GM18502 (cell line): ENCODE data around the gene FIGN.

Experiments
- ATAC-seq: cut with Tn5 transposase; IDR thresholded peaks from one replicate; pipeline ENCODE4 v1.9.1; 2021; ENCODE audit warnings: mild to moderate bottlenecking; ENCODE audit not compliant: unreplicated experiment, poor library complexity

FIGN gene

DNA sequence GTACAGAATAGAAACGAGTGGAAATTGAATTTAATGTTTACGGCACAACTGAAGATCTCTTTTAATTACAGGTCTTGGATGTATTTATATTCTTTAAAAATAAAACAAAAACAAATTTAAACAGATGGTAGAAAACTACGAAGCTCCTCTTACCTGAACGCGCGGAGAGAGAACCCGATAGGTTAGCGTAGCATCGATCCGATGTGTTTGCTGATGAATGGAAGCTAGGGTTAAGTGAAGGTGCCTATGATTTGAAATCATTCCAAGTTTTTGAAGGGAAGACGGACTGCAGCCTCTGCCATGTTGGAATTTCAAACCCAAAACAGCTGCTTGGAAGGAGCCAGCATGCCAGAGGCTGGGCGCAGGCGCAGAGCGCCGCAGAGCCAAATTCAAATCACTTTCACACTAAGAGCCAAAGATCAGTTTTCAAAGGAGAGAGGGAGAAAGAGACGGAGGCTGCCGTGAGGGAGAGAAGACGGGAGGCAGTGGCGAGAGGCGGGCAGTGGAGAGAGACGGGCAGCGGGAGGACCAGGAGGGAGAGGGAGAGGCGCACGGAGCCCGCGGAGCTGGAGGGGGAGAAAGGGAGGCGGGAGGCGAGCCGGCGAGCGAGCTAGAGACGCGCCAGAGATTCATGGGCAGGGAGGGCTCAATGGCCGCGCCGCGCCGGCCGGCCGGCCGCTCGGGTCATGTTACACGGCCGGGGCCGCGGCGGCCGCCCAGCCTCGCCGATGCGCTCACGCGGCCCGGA lies at the start of gene FIGN:
TSS of gene FIGN (minus strand) at position 324 of the 748 bp plus-strand sequence. CDS start 1,081 bp downstream, outside the sequence.
- ATAC-seq, result no peak

DNA sequence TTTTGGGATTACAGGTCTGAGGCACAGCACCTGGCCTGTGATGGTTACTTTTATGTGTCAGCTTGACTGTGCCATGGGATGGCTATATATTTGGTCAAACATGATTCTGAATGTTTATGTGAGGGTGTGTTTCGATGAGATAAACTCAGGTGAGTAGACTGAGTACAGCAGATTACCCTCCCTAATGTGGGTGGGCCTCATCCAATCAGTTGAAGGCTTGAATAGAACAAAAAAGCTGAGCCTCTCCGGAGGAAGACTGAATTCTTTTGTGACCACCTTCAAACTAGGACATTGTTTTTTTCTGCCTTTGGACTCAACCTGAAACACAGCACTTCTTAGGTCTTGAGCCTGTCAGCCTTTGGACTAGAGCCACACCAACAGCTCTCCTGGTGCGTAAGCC lies 49.4 kb upstream of the FIGN start:
- ATAC-seq, result no peak

DNA sequence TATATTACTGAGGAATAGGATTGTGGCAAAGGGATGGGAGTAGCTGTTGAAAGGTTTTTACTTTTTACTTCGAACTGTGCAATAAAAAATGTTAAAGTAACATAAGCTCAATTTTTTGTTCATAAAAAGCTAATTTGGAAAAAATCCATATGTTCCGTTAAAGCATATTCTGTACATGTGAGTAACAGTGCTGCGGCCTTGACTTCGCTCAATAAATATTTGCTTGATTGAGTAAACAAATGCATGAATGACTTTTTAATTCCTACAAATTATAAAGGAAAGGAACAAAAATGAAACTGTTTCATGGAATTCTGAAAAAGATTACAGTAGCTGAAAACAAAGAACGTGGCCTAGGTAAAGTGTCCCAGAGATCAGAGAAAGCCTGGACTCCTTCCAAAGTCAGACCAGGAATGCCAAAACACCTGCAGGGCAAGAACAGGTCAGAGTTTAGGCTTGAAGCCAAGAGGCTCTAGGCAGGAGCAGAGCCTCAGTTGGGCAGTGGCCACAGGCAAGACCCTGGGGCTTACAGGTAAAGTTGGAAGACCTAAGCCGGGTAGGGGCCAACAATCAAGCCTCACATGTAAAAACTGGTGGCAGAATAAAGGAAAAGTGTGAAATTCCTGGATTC lies 44.3 kb upstream of the FIGN start:
- ATAC-seq, result no peak

GRCh38 chr2:163778045-163778781 lies 42.4 kb upstream of the FIGN start:
- no peak for ATAC-seq

DNA sequence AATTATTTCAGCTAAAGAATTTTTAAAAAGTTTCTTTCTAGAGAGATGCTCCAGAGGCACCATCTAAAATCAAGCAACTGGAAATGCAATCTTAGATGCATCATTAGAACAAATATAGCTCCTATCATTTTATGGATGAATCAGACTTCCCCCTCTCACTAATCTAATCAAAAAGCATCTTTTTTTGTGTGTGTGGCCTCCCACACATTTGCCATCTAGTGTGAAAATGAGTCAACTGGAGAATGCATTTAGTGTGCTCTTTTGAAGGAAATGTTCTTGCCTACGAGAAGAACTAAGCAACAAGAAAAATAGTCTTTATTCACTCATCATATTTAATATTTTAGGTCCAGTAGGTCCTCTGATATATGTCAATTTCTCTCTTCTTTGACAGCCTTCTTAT lies 39.5 kb upstream of the FIGN start:
- ATAC-seq, result no peak

DNA sequence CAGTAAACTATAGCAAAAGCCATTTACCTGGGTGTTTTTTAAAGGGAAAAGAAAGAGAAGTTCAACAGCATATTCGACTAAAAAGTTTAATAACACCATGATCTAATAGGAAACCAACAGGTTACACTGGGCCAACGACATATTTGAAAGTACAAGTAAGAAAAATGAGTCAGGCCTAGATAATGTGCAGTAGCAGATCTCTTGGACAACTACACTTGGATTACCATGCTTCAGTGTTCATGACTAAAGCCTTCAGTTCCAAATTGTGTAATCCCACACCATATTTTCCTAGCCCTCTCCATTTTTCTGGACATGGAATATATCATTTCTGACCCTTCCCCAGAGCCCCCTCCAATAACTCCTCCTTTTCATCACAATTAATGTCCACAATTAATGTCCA lies 39.1 kb upstream of the FIGN start:
- ATAC-seq, result no peak

DNA sequence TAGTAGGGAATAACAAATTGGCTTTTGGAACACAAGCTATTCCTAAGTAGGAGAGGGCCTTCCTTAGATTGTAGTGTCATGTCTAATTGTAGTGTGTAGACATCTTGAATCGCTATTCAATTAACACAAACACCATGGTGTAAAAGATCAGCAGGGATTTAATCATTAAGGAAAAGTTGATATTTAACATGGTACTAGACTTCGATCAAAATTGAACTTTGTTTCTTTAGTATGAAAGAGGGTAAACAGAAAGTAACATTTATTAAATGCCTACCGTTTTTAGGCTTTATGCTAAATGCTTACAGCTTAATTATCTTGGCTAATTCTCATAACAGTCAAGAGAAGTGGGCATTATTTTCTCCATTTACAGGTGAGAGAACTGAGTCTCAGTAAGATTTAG lies 37.5 kb upstream of the FIGN start:
- no peak for ATAC-seq

- ATAC-seq, result no peak
Measured at GRCh38 chr2:163771596-163771995, 35.8 kb upstream of the FIGN start.

- no peak for ATAC-seq
Measured at GRCh38 chr2:163768881-163769695, 33.3 kb upstream of the FIGN start.

- ATAC-seq, result no peak
Measured at GRCh38 chr2:163767097-163767496, 31.3 kb upstream of the FIGN start.

- ATAC-seq, result no peak
Measured at GRCh38 chr2:163764566-163764965, 28.8 kb upstream of the FIGN start.

GRCh38 chr2:163759013-163759412 lies 23.2 kb upstream of the FIGN start:
- no peak for ATAC-seq

- ATAC-seq, result no peak
Measured at GRCh38 chr2:163757814-163758213, 22.0 kb upstream of the FIGN start.

DNA sequence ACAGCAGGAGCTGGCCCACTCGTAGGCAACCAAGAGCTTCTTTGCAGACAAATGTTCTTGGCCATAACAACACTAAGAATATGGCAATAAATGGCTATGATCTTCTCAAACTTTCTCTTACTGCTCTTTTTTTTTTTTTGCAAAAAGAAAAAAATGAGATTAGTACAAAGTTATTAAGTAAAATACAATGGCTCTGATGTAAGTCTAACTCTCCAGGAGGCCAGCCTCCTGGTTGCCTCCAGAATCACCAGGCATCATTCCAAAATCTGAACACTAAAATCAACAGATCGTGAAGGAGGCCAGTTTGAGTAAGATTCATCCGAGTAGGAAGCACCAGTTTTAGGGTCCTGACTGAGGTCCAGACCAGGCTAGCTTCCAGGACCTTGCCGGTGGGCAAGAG lies 20.8 kb upstream of the FIGN start:
- ATAC-seq, result no peak

- ATAC-seq, result no peak
Measured at GRCh38 chr2:163755366-163755765, 19.6 kb upstream of the FIGN start.

GRCh38 chr2:163753726-163754125 lies 17.9 kb upstream of the FIGN start:
- no peak for ATAC-seq

GRCh38 chr2:163752267-163752666 lies 16.5 kb upstream of the FIGN start:
- no peak for ATAC-seq

GRCh38 chr2:163751696-163752095 lies 15.9 kb upstream of the FIGN start:
- ATAC-seq, result no peak

- ATAC-seq, result no peak
Measured at GRCh38 chr2:163748420-163748819, 12.6 kb upstream of the FIGN start.

DNA sequence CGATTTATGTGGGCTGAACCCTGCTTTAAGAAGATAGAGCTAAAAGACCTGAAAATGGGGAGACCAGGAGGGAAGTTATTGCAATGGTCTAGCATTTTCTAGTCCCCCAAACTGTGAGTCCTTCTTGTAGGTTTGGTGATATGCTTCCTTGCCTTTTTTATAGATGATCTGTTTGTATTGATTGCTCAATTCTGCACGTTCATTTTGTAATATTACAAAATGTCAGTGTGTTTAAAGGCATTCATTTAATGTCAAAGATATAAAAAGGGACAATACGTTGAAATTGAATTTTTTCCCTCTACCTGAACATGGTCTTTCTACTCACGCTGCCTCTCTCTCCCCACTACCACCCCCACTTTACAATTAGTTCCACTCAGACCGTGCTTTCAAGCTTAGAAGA lies 5.6 kb upstream of the FIGN start:
- no peak for ATAC-seq

- ATAC-seq, result no peak
Measured at GRCh38 chr2:163737563-163737962, 1.8 kb upstream of the FIGN start.
